Mesothelial cell of epicardium (in vitro differentiated cells): Measurements from ENCODE around the gene LNPEP. TPM values are rescaled to one million over a fixed set of nuclear protein-coding genes. Genes with fewer than 3 reads are reported as not detected.

Experiments
- DNase-seq, 2 experiments: peaks; one replicate each; pipeline ENCODE4 v3.0.0; 2021; ENCODE audit warnings: low spot score in 2 of 2; ENCODE audit not compliant: unreplicated experiment in 2 of 2
- H3K27ac Mint-ChIP-seq: 2 replicates; pipeline ENCODE4 v1.8.0; 2021; ENCODE audit warnings: mixed read lengths
- H3K27me3 Mint-ChIP-seq: 2 replicates; pipeline ENCODE4 v1.8.0; 2021; ENCODE audit warnings: low read depth, mixed read lengths
- H3K36me3 Mint-ChIP-seq: 2 replicates; pipeline ENCODE4 v1.8.0; 2021; ENCODE audit warnings: mixed read lengths
- H3K4me1 Mint-ChIP-seq: 2 replicates; pipeline ENCODE4 v1.8.0; 2021; ENCODE audit warnings: mixed read lengths
- H3K4me3 Mint-ChIP-seq: 2 replicates; pipeline ENCODE4 v1.8.0; 2021; ENCODE audit warnings: mild to moderate bottlenecking, moderate library complexity, mixed read lengths
- H3K9me3 Mint-ChIP-seq: 2 replicates; pipeline ENCODE4 v1.8.0; 2021; ENCODE audit warnings: mixed read lengths
- CTCF ChIP-seq: fragments of 200-600 bp; sonication (generic); IDR thresholded peaks from one replicate; pipeline ENCODE4 v1.5.0; 2021; ENCODE audit warnings: antibody characterized with exemption; ENCODE audit not compliant: unreplicated experiment
- total RNA-seq: library from RNA; stranded (reverse); gene quantifications from 3 replicates; pipeline ENCODE4 v1.2.1, GENCODE V29; 2021

LNPEP gene
- total RNA-seq, 1 donor from 2014 or later, result 37.3 TPM

- H3K27me3 Mint-ChIP-seq, result no peaks in the 10 kb centered on the region
- no peaks in the 10 kb centered on the region for H3K9me3 Mint-ChIP-seq
- no peak overlapping the region for H3K27ac Mint-ChIP-seq
- no peaks in the 10 kb centered on the region for H3K36me3 Mint-ChIP-seq
- no peak for DNase-seq
- H3K4me1 Mint-ChIP-seq, result peaks cover under 1% of the 10 kb centered on the region
- H3K4me3 Mint-ChIP-seq, result no peak overlapping the region
- TF ChIP-seq CTCF, result no peak
Observed at GRCh38 chr5:96909003-96909402, 26.9 kb upstream of the LNPEP start.

- TF ChIP-seq CTCF, result no peak
- no peaks in the 10 kb centered on the region for H3K36me3 Mint-ChIP-seq
- H3K4me3 Mint-ChIP-seq, result no peak overlapping the region
- H3K27ac Mint-ChIP-seq, result no peak overlapping the region
- H3K9me3 Mint-ChIP-seq, result no peaks in the 10 kb centered on the region
- H3K4me1 Mint-ChIP-seq, result peaks cover 3% of the 10 kb centered on the region
- H3K27me3 Mint-ChIP-seq, result no peaks in the 10 kb centered on the region
- DNase-seq, result no peak
Observed at GRCh38 chr5:96909435-96909834, 26.4 kb upstream of the LNPEP start.

- Mint-ChIP-seq H3K27ac (no peak overlapping the region), H3K4me3 (no peak overlapping the region), H3K27me3 (no peaks in the 10 kb centered on the region), H3K4me1 (peaks cover 3% of the 10 kb centered on the region), H3K9me3 (no peaks in the 10 kb centered on the region), H3K36me3 (no peaks in the 10 kb centered on the region)
- TF ChIP-seq CTCF, result no peak
- no peak for DNase-seq
Observed at GRCh38 chr5:96911139-96911538, 24.7 kb upstream of the LNPEP start.

- no peaks in the 10 kb centered on the region for H3K9me3 Mint-ChIP-seq
- TF ChIP-seq CTCF, result no peak
- H3K4me1 Mint-ChIP-seq, result peaks cover 3% of the 10 kb centered on the region
- no peak overlapping the region for H3K27ac Mint-ChIP-seq
- no peak for DNase-seq
- no peaks in the 10 kb centered on the region for H3K36me3 Mint-ChIP-seq
- no peak overlapping the region for H3K4me3 Mint-ChIP-seq
- no peaks in the 10 kb centered on the region for H3K27me3 Mint-ChIP-seq
Observed at GRCh38 chr5:96913233-96913632, 22.6 kb upstream of the LNPEP start.

GRCh38 chr5:96919754-96920197 lies 16.1 kb upstream of the LNPEP start:
- no peak for DNase-seq
- Mint-ChIP-seq H3K27ac (no peak overlapping the region), H3K9me3 (no peaks in the 10 kb centered on the region), H3K27me3 (no peaks in the 10 kb centered on the region), H3K4me3 (no peak overlapping the region), H3K36me3 (no peaks in the 10 kb centered on the region), H3K4me1 (peaks cover 18% of the 10 kb centered on the region)
- no peak for TF ChIP-seq CTCF

GRCh38 chr5:96920744-96921355 lies 15.0 kb upstream of the LNPEP start:
- Mint-ChIP-seq H3K27ac (peak overlapping the region; percentile 59), H3K4me3 (no peak overlapping the region), H3K4me1 (peaks cover 18% of the 10 kb centered on the region), H3K27me3 (no peaks in the 10 kb centered on the region), H3K9me3 (no peaks in the 10 kb centered on the region), H3K36me3 (no peaks in the 10 kb centered on the region)
- no peak for DNase-seq
- TF ChIP-seq CTCF, result no peak
